MCF 10A (cell line): ENCODE data around the gene TNFRSF18. TPM values are rescaled to one million over a fixed set of nuclear protein-coding genes. Genes with fewer than 3 reads are reported as not detected.

Experiments
- BruUV-seq: library from RNA; stranded (reverse); fragments of 400-500 nt; replicated peaks from 2 replicates; lab custom pipeline; 2021; lab: Mats Ljungman, UMichigan
- CTCF ChIA-PET: fragments of 300-600 bp; sonication (Branson Sonifier 250); formaldehyde crosslinking; extraction: SDS; loops from one replicate; lab custom pipeline; 2021; ENCODE audit warnings: antibody characterized with exemption, inconsistent platforms; lab: Yijun Ruan, JAX
- POLR2A ChIA-PET: fragments of 300-600, 350-650 bp; sonication (Branson Sonifier 250); formaldehyde crosslinking; extraction: SDS; loops from one replicate; lab custom pipeline; 2020; ENCODE audit warnings: antibody characterized with exemption, inconsistent platforms; lab: Yijun Ruan, JAX
- DNase-seq: peaks from one replicate; pipeline ENCODE4 v3.0.0-alpha.2; 2018; ENCODE audit not compliant: unreplicated experiment
- H3K27ac Mint-ChIP-seq: one replicate; pipeline ENCODE4 v1.8.0; 2022; ENCODE audit warnings: mild to moderate bottlenecking, low read depth, mixed read lengths; ENCODE audit not compliant: unreplicated experiment
- H3K27me3 Mint-ChIP-seq: one replicate; pipeline ENCODE4 v1.8.0; 2022; ENCODE audit warnings: mixed read lengths; ENCODE audit not compliant: insufficient read depth, unreplicated experiment
- H3K36me3 Mint-ChIP-seq: one replicate; pipeline ENCODE4 v1.8.0; 2022; ENCODE audit warnings: mild to moderate bottlenecking, moderate library complexity, mixed read lengths; ENCODE audit not compliant: insufficient read depth, unreplicated experiment
- H3K4me1 Mint-ChIP-seq: one replicate; pipeline ENCODE4 v1.8.0; 2022; ENCODE audit warnings: mixed read lengths; ENCODE audit not compliant: insufficient read depth, unreplicated experiment
- H3K4me3 Mint-ChIP-seq: one replicate; pipeline ENCODE4 v1.8.0; 2022; ENCODE audit warnings: mild to moderate bottlenecking, moderate library complexity, mixed read lengths; ENCODE audit not compliant: unreplicated experiment
- H3K9me3 Mint-ChIP-seq: one replicate; pipeline ENCODE4 v1.8.0; 2022; ENCODE audit warnings: mixed read lengths; ENCODE audit not compliant: unreplicated experiment
- intact Hi-C: fragments of 100-400 bp; cut with micrococcal nuclease; formaldehyde crosslinking; loops from 2 replicates; pipeline ENCODE4 v1.14.1; 2022
- total RNA-seq: library from RNA; stranded (reverse); gene quantifications from 2 replicates; pipeline ENCODE4 v1.2.3, GENCODE V29; 2022
- TF ChIP-seq, protein P1 (sequence below): fragments of 200-600 bp; IDR thresholded peaks from one replicate; pipeline ENCODE4 v1.8.0; 2022; ENCODE audit warnings: antibody characterized with exemption, mild to moderate bottlenecking; ENCODE audit not compliant: unreplicated experiment

TNFRSF18 gene
- total RNA-seq, 1 experiment from 2014 or later, result not detected

DNA sequence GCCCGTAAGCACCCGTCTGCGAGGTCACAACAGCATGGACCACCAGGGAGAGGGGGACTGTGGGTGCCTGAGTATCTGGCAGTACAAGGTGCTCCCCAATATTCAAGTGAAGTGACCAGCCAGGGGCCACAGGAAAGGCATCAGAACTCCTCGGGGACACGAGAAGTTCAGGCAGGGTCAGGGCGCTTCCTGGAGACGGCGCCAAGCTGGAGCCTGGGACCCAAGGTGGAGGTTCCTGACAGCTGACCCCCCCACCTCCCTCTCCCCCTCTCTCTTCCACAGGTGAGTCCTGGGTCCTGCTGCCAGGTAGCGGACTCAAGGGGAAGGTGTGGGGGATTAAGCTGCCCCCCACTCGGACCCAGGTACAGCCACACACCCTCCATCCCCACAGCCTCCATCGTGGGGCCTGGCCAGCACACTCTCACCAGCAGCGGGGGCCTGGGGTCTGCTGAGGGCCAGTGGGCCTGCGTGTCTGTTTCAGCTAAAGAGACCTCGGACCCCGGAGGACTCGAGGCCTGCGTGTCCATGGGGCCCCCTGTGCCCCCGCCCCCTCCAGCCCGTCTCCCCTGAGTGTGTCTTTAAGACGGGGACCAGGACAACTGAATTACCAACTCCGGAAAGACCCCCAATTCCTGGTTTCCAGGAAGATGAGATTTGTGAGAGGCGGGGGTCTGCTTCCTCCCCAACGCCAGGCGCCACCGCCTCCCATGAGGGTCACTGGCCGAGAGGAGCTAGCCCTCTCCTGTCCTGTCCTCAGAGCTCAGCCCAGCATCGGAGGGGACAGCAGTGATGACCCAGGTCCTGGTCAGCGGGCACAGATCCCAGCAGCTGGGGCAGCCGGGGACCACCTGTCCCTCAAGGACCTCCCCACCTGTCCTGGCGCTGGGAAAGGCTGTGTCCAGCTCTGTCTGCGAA, 6.2 kb downstream of the TNFRSF18 start:
- Mint-ChIP-seq H3K27ac (no peak overlapping the region), H3K36me3 (no peaks in the 10 kb centered on the region), H3K4me1 (no peaks in the 10 kb centered on the region), H3K9me3 (no peaks in the 10 kb centered on the region), H3K27me3 (no peaks in the 10 kb centered on the region), H3K4me3 (no peak overlapping the region)
- CTCF ChIA-PET, result interaction anchor here (0.7 kb wide), 1 partner anchor 398 kb away, joined by 3 read pairs; no protein-coding TSS in a partner anchor
- TF ChIP-seq, protein P1, sequence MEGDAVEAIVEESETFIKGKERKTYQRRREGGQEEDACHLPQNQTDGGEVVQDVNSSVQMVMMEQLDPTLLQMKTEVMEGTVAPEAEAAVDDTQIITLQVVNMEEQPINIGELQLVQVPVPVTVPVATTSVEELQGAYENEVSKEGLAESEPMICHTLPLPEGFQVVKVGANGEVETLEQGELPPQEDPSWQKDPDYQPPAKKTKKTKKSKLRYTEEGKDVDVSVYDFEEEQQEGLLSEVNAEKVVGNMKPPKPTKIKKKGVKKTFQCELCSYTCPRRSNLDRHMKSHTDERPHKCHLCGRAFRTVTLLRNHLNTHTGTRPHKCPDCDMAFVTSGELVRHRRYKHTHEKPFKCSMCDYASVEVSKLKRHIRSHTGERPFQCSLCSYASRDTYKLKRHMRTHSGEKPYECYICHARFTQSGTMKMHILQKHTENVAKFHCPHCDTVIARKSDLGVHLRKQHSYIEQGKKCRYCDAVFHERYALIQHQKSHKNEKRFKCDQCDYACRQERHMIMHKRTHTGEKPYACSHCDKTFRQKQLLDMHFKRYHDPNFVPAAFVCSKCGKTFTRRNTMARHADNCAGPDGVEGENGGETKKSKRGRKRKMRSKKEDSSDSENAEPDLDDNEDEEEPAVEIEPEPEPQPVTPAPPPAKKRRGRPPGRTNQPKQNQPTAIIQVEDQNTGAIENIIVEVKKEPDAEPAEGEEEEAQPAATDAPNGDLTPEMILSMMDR, result no peak
- BruUV-seq, result no TSS peak
- intact Hi-C loops, result no loop called here
- no peak for DNase-seq
- POLR2A ChIA-PET, result no interaction called here

DNA sequence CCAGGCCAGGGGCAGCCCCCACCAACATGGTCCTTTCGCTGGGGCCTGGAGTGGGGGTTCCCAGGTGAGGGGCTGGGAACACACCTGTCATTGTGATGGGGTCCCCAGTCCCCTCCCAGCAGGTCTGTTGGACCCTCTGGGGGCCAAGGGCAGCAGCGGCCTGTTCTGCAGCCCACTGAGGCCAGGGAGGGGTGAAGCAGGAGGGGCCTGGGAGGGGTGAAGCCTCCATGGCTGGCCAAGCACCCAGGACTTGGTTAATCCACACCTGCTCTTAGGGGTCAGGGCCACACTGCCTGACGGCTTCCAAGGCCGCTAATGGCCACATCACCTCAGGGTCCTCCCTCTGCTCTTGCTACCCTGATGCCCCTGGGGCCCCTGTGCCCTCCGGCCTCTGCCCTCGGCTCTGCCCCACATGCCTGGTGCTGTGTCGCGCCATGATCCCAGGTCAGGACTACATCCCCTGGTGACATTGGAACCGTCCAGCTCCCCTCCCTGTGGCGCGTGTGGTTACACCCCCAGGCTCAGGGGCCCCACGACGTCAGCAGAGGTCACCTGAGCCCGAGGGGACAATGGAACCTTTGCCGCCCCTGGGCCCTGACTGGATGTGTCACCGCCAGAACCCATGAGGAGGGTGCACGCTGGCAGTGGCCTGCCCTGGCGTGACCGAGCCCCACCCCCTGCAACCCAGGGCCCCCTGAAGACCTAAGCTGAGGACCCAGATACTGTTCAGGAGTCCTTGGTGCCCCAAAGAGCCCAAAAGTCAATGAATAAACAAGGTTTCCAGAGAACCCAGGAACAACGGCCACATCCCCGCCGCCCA, 7.0 kb downstream of the TNFRSF18 start:
- no TSS peak for BruUV-seq
- DNase-seq, result no peak
- Mint-ChIP-seq H3K27ac (no peak overlapping the region), H3K9me3 (peaks cover 9% of the 10 kb centered on the region), H3K4me3 (no peak overlapping the region), H3K27me3 (no peaks in the 10 kb centered on the region), H3K4me1 (no peaks in the 10 kb centered on the region), H3K36me3 (no peaks in the 10 kb centered on the region)
- ChIA-PET POLR2A (interaction anchor here (0.6 kb wide), 1 partner anchor 82 kb away, joined by 3 read pairs; no protein-coding TSS in a partner anchor), CTCF (no interaction called here)
- TF ChIP-seq, protein P1, result no peak
- intact Hi-C loops, result no loop called here

DNA sequence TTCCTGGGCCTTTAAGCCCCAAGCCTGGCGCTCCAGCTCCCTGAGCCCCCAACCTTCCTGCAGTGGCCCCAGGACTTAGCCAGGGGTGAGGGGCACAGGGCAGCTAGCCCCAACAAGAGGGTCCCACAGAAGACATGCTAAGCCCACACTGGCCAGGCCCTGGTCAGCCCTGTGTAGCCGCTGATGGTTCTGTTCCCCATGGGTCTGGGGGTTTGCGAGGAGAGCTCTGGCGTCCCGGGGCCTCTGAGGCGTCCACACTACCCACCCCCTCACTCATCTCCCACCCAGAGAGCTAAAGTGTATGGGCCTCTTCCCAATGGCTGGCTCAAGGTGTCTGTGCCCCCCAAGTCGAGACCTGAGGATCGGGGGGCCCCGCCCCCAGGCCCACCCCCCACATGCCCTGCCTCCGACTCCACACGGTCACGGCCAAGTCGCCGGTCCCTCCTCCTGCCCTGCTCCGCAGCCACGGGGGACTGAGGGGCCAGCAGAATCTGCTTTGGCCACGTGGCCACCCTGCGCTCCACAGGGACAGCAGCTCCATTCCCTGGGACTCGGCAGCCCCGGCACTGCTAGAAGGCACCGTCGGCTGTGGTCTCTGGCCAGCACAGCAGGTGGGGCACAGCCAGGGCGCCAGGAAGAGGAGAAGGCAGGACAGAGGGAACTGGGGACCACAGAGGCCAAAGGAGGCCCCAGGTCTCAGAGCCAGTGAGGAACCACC, 7.8 kb downstream of the TNFRSF18 start:
- ChIA-PET POLR2A (interaction anchor here (0.6 kb wide), 1 partner anchor 81 kb away, joined by 3 read pairs; no protein-coding TSS in a partner anchor), CTCF (no interaction called here)
- TF ChIP-seq, protein P1, result no peak
- H3K27ac Mint-ChIP-seq, result no peak overlapping the region
- H3K27me3 Mint-ChIP-seq, result no peaks in the 10 kb centered on the region
- intact Hi-C loops, result no loop called here
- DNase-seq, result no peak
- H3K36me3 Mint-ChIP-seq, result no peaks in the 10 kb centered on the region
- BruUV-seq, result no TSS peak
- no peak overlapping the region for H3K4me3 Mint-ChIP-seq
- H3K4me1 Mint-ChIP-seq, result no peaks in the 10 kb centered on the region
- peaks cover 12% of the 10 kb centered on the region for H3K9me3 Mint-ChIP-seq
